Esophagus squamous epithelium (tissue), 5 donors: ENCODE measurements around the gene ADAM10. TPM values are rescaled to one million over a fixed set of nuclear protein-coding genes. Genes with fewer than 3 reads are reported as not detected.

Experiments
- DNase-seq: peaks from one replicate; lab custom pipeline; 2025; lab: John Stamatoyannopoulos, UW
- H3K27ac ChIP-seq, 4 donors: fragments of 200-600 bp; sonication (generic); one replicate each; pipeline ENCODE4 v1.5.1; 2016 to 2019; ENCODE audit warnings: mild to moderate bottlenecking in 1 of 4
- H3K27me3 ChIP-seq, 4 donors: fragments of 200-600 bp; sonication (generic); 1 replicate in 3 of 4; 2 replicates in 1 of 4; pipeline versions ENCODE4 v1.5.1 to v1.6.0; 2017 to 2021; ENCODE audit warnings: antibody characterized with exemption in 1 of 4
- H3K36me3 ChIP-seq, 3 donors: fragments of 200-600 bp; sonication (generic); one replicate each; pipeline ENCODE4 v1.5.1; 2016 to 2019
- H3K4me1 ChIP-seq, 3 donors: fragments of 200-600 bp; sonication (generic); one replicate each; pipeline ENCODE4 v1.5.1; 2017 to 2019
- H3K4me3 ChIP-seq, 4 donors: fragments of 200-600 bp; sonication (generic); 1 replicate in 3 of 4; 2 replicates in 1 of 4; pipeline ENCODE4 v1.5.1; 2016 to 2019; ENCODE audit warnings: mild to moderate bottlenecking in 2 of 4, moderate library complexity in 1 of 4
- H3K9me3 ChIP-seq, 3 donors: fragments of 200-600 bp; sonication (generic); one replicate each; pipeline ENCODE4 v1.5.1; 2016 to 2019
- POLR2A ChIP-seq, 4 donors: fragments of 450-650 bp; IDR thresholded peaks; one replicate each; pipeline ENCODE4 v1.6.1; 2017; ENCODE audit warnings: antibody characterized with exemption in 4 of 4, mild to moderate bottlenecking in 4 of 4, moderate library complexity in 3 of 4
- WGBS, 2 donors: methylation state at CpG; one replicate each; pipeline ENCODE4 v1.1.5; 2018; 5-methylcytosine and 5-hydroxymethylcytosine counted together
- intact Hi-C: fragments of 100-400 bp; cut with DNase I; formaldehyde crosslinking; loops from one replicate; pipeline ENCODE4 v1.15.0; 2022
- total RNA-seq, 4 donors: library from RNA; depleted of rRNA; stranded (reverse); fragments of >200 nt; gene quantifications; one replicate each; pipeline ENCODE4 v1.1.0, GENCODE V29; 2016
- TF ChIP-seq, protein P1 (sequence below), 6 experiments: fragments of 450-650 bp in 4 of 6; fragments of 200-600 bp in 2 of 6; sonication (generic) in 2 of 6; IDR thresholded peaks; one replicate each; pipeline ENCODE4 v1.5.1; 2016 to 2019; ENCODE audit warnings: antibody characterized with exemption in 6 of 6, mild to moderate bottlenecking in 4 of 6, moderate library complexity in 4 of 6
- donor health status: DM: yes; HTN: yes; CAD: no.

Gene ADAM10
- total RNA-seq, 4 donors from 2014 or later = 34.3 to 61.3 (median 52.8) TPM

DNA sequence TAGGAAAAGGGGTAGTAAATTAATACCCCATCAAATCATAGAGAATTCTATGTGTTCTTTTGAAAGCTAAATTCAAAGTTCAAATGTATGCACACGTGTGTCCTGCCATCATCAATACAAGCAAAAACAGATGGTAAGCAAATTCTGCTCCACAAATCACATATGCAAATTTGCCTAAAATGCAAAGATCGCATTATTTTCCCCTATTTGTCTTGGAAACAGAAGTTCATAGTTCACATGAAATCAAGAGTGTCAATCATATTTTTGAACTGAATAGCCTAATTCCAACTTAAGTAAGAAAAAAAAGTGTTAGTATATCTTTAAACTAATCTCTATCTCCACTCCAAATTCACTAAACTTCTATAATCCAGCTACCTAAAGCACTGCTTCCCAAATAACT lies 8.5 kb downstream of the ADAM10 start:
- peaks cover 0 to 79% (median 20%) of the 10 kb centered on the region in 3 donors for H3K4me1 ChIP-seq
- H3K27ac ChIP-seq = no peak overlapping the region
- H3K36me3 ChIP-seq = no peaks in the 10 kb centered on the region
- H3K9me3 ChIP-seq = no peaks in the 10 kb centered on the region
- no peak for DNase-seq
- H3K4me3 ChIP-seq = no peak overlapping the region
- H3K27me3 ChIP-seq = no peaks in the 10 kb centered on the region
- WGBS, 2 donors = 70 to 87% methylated on average over 2 of the region's 2 CpGs
- TF ChIP-seq, protein P1, sequence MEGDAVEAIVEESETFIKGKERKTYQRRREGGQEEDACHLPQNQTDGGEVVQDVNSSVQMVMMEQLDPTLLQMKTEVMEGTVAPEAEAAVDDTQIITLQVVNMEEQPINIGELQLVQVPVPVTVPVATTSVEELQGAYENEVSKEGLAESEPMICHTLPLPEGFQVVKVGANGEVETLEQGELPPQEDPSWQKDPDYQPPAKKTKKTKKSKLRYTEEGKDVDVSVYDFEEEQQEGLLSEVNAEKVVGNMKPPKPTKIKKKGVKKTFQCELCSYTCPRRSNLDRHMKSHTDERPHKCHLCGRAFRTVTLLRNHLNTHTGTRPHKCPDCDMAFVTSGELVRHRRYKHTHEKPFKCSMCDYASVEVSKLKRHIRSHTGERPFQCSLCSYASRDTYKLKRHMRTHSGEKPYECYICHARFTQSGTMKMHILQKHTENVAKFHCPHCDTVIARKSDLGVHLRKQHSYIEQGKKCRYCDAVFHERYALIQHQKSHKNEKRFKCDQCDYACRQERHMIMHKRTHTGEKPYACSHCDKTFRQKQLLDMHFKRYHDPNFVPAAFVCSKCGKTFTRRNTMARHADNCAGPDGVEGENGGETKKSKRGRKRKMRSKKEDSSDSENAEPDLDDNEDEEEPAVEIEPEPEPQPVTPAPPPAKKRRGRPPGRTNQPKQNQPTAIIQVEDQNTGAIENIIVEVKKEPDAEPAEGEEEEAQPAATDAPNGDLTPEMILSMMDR (IDR thresholded peaks at IDR 0.05) = no peak
- no peak for TF ChIP-seq POLR2A (IDR thresholded peaks at IDR 0.05)
- intact Hi-C loops = no loop called here

DNA sequence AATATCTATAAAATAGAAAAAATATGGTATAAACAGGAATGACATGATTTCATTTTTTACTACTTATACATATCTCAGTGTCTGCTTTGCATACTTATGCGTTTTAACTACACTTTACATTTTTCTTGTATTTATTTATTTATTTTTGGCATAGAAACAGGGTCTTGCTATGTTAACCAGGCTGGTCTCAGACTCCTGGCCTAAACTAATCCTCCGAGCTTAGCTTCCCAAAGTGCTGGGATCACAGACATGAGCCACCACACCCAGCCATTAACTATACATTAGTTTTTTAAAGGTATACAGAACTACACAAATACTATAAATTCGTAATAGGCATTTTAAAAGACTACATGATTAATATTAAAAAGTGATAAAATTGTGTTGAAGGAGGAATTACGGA lies 9.1 kb downstream of the ADAM10 start:
- intact Hi-C loops = no loop called here
- Histone ChIP-seq H3K4me3 (no peak overlapping the region), H3K4me1 (peaks cover 0 to 77% (median 14%) of the 10 kb centered on the region in 3 donors), H3K27me3 (no peaks in the 10 kb centered on the region), H3K9me3 (no peaks in the 10 kb centered on the region), H3K27ac (no peak overlapping the region), H3K36me3 (no peaks in the 10 kb centered on the region)
- WGBS, 2 donors = 80 to 89% methylated on average over 4 of the region's 4 CpGs
- no peak for TF ChIP-seq POLR2A (IDR thresholded peaks at IDR 0.05)
- TF ChIP-seq, protein P1 (IDR thresholded peaks at IDR 0.05) = no peak
- DNase-seq = no peak

DNA sequence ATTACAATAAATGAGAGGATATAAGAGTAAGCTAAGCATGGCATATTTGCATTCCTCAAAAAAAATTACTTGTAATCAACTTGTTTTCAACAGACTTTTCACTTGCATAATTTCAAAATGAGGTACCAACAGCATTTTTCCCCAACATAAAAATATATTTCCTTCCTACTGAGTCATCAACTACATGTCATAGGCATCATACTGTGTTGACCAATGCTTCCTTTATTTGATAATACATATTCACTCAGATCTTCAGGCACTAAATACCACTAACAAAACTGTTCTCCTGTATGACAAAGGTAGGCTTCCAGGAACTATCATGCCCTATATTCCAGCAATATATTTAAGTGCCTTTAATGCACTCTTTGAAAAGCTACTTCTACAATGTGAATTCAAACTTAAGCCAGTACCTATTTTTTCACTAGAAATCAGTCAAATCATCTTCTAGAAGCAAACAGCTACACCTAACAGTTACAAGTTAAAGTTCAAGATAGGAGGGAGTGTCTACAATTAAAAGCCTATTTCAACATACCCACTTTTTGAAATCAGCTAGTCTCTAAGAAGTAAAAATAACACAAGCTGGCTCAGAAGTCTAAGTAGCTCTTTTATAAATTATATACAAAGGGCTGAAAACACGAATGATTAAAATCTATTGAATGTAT lies 11.3 kb downstream of the ADAM10 start:
- TF ChIP-seq POLR2A (IDR thresholded peaks at IDR 0.05) = no peak
- TF ChIP-seq, protein P1 (IDR thresholded peaks at IDR 0.05) = no peak
- H3K36me3 ChIP-seq = no peaks in the 10 kb centered on the region
- H3K27me3 ChIP-seq = no peaks in the 10 kb centered on the region
- WGBS, 2 donors = 58 to 64% methylated on average over 1 of the region's 1 CpG
- H3K4me3 ChIP-seq = no peak overlapping the region
- no peaks in the 10 kb centered on the region for H3K9me3 ChIP-seq
- no peak overlapping the region for H3K27ac ChIP-seq
- no peak for DNase-seq
- peaks cover 0 to 88% (median 18%) of the 10 kb centered on the region in 3 donors for H3K4me1 ChIP-seq
- intact Hi-C loops = no loop called here

DNA sequence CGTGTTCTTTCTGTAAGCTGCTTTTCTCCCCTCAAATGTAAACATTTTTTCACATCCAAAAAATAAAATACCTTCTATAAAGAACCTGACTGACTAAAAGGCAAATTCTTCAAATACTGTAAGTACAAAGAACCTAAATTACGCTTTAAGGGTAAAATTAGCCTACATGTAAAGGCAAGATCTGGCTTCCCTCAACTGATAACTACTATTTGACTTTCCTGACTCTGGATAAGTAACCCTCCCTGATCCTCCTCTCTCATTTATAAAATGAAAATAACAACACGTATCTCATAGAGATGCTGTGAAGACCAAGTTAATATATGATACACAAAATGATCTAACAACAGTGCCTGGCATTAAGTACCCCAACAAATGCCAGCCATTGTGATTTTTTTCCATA lies 12.2 kb downstream of the ADAM10 start:
- Histone ChIP-seq H3K36me3 (no peaks in the 10 kb centered on the region), H3K4me3 (no peak overlapping the region), H3K4me1 (peaks cover 1 to 89% (median 18%) of the 10 kb centered on the region in 3 donors), H3K9me3 (no peaks in the 10 kb centered on the region), H3K27ac (no peak overlapping the region), H3K27me3 (no peaks in the 10 kb centered on the region)
- 79 to 86% methylated on average over 3 of the region's 3 CpGs for WGBS, 2 donors
- no peak for DNase-seq
- intact Hi-C loops = no loop called here
- no peak for TF ChIP-seq POLR2A (IDR thresholded peaks at IDR 0.05)
- TF ChIP-seq, protein P1 (IDR thresholded peaks at IDR 0.05) = no peak

DNA sequence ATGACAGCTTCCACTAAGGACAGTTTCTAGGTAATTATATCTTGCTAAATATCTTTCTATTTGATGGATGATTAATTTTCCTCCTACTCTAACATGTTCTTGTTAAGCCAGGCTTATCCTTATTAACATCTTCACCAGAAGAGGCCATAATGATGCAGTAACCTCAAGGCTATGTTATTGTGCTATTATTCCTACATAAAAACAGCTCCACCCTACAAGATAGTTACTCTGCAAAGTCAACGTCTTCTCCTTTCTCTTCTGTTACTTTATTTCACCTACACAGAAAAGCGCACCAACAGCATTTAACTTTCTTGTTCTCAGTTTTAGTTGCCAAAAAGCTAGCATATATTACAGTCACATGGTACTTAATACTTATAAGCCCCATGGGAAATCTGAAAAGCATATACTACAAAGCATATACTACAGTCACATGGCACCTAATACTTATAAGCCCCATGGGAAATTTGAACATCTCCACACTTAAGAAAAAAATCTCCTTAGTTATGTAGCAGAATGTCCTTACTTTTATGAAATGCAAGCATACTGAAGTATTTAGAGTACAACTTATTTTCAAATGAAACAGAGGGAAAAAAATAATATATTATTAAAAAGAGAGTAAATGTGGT lies 13.4 kb downstream of the ADAM10 start:
- intact Hi-C loops = no loop called here
- no peak for TF ChIP-seq POLR2A (IDR thresholded peaks at IDR 0.05)
- TF ChIP-seq, protein P1 (IDR thresholded peaks at IDR 0.05) = no peak
- DNase-seq = no peak
- no peak overlapping the region for H3K27ac ChIP-seq
- H3K9me3 ChIP-seq = no peaks in the 10 kb centered on the region
- WGBS, 2 donors = 38 to 42% methylated on average over 2 of the region's 2 CpGs
- H3K4me3 ChIP-seq = no peak overlapping the region
- peaks cover 6 to 89% (median 22%) of the 10 kb centered on the region in 3 donors for H3K4me1 ChIP-seq
- H3K27me3 ChIP-seq = no peaks in the 10 kb centered on the region
- no peaks in the 10 kb centered on the region for H3K36me3 ChIP-seq
